ENCODE measurements around the gene PALLD.

Gene PALLD

DNA sequence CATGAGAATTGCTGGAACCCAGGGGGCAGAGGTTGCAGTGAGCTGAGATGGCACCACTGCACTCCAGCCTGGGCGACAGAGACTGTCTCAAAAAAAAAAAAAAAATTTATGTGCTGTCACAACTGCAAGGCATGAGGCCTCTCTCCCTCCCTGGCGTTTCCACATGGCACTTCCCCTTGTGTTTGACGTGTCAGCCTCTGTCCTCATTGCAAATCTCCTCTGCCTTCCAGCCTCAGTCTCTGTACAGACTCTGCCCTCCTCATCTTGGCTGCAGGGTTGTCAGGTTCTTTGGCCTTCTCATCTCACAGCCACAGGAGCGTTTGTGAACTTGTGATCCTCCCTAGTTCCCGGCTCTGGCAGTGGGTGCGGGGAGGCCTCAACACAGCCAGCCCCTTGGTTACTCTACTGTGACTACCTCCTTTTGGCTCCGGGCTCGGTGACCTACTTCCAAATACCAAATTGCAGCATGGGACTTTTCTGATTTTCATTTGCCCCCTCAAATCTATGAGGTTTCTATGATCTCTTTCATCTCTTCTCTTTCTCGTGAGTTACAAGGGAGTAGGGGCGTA is 263.2 kb downstream of the PALLD start:
- no peak overlapping the region for H3K27ac ChIP-seq
- no peaks in the 10 kb centered on the region for H3K27me3 ChIP-seq (ENCODE audit: insufficient read depth, low read depth, severe bottlenecking)
- TF ChIP-seq, protein P1, sequence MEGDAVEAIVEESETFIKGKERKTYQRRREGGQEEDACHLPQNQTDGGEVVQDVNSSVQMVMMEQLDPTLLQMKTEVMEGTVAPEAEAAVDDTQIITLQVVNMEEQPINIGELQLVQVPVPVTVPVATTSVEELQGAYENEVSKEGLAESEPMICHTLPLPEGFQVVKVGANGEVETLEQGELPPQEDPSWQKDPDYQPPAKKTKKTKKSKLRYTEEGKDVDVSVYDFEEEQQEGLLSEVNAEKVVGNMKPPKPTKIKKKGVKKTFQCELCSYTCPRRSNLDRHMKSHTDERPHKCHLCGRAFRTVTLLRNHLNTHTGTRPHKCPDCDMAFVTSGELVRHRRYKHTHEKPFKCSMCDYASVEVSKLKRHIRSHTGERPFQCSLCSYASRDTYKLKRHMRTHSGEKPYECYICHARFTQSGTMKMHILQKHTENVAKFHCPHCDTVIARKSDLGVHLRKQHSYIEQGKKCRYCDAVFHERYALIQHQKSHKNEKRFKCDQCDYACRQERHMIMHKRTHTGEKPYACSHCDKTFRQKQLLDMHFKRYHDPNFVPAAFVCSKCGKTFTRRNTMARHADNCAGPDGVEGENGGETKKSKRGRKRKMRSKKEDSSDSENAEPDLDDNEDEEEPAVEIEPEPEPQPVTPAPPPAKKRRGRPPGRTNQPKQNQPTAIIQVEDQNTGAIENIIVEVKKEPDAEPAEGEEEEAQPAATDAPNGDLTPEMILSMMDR (IDR thresholded peaks at IDR 0.05; ENCODE audit: low read depth, low read length) = no peak
- DNase-seq = no peak
- no peaks in the 10 kb centered on the region for H3K9me3 ChIP-seq (ENCODE audit: severe bottlenecking)
- H3K36me3 ChIP-seq = no peaks in the 10 kb centered on the region
- H3K4me3 ChIP-seq (ENCODE audit: low read depth, low read length) = no peak overlapping the region

DNA sequence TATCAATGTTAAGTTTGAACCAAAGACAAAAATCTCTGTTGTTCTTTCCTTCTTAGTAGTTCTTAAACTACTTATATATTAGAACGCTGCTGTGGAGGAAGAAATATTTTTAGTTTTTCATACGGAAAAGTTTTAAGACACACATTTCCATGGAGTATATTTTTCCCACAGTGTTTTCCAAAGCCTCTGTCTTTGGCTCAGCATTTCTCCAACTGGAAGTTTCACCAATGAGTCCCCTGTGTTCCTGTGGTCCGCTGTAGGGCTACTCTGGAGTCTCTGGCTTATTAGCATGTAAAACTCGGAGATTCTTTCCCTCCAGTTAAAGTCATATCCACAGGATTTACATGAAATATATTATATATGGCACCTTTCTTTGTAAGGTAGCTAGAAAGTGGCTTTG is 264.2 kb downstream of the PALLD start:
- H3K4me3 ChIP-seq (ENCODE audit: low read depth, low read length) = no peak overlapping the region

DNA sequence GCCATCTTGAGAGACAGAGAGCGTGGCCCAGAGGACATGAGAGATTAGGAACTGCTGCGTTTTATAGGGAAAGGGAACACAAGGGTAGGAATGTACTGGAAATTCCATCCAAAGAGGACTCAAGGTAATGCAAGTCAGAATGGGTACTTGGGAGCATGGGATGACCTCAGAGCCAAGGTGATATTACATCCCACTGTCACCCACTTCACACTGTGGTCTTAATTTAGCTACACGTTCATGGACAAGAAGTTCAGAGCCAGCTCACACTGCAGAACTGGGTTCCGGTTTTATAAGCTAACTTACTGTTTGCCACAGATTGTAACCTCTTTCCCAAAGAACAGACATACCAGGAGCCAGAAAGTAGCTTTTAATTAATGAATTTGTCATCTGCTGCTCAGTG is 268.5 kb downstream of the PALLD start:
- Histone ChIP-seq H3K27ac (no peak overlapping the region), H3K9me3 (ENCODE audit: severe bottlenecking) (no peaks in the 10 kb centered on the region), H3K4me3 (ENCODE audit: low read depth, low read length) (no peak overlapping the region), H3K36me3 (no peaks in the 10 kb centered on the region), H3K27me3 (ENCODE audit: insufficient read depth, low read depth, severe bottlenecking) (no peaks in the 10 kb centered on the region)
- DNase-seq = no peak
- TF ChIP-seq, protein P1 (IDR thresholded peaks at IDR 0.05; ENCODE audit: low read depth, low read length) = no peak

More for the DNA sequence above, 264.2 kb downstream of the PALLD start:
- no peak overlapping the region for H3K27ac ChIP-seq
- no peaks in the 10 kb centered on the region for H3K36me3 ChIP-seq
- H3K9me3 ChIP-seq (ENCODE audit: severe bottlenecking) = no peaks in the 10 kb centered on the region
- TF ChIP-seq, protein P1 (IDR thresholded peaks at IDR 0.05; ENCODE audit: low read depth, low read length) = no peak
- H3K27me3 ChIP-seq (ENCODE audit: insufficient read depth, low read depth, severe bottlenecking) = no peaks in the 10 kb centered on the region
- no peak for DNase-seq

DNA sequence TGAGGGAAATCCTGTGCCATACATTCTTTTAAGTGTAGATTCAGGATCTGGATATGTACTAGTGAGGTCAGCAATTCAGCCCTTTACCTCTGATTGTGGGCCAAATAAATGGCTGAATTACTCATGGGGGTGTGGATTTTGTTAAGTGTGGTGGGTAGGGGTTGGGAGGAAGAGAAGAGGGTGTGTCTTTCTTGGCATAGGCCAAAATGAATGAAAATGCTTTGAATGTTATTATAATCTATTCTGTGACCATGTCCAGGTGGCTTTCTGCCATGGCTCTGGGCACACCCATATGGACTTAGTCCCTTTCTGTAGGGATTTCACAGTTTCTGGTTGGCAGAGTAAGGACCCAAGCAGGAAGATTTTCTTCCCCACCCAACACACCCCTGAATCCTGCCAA is 268.9 kb downstream of the PALLD start:
- H3K36me3 ChIP-seq = no peaks in the 10 kb centered on the region
- H3K9me3 ChIP-seq (ENCODE audit: severe bottlenecking) = no peaks in the 10 kb centered on the region
- H3K27me3 ChIP-seq (ENCODE audit: insufficient read depth, low read depth, severe bottlenecking) = no peaks in the 10 kb centered on the region
- no peak overlapping the region for H3K27ac ChIP-seq
- DNase-seq = no peak
- no peak overlapping the region for H3K4me3 ChIP-seq (ENCODE audit: low read depth, low read length)
- TF ChIP-seq, protein P1 (IDR thresholded peaks at IDR 0.05; ENCODE audit: low read depth, low read length) = no peak

DNA sequence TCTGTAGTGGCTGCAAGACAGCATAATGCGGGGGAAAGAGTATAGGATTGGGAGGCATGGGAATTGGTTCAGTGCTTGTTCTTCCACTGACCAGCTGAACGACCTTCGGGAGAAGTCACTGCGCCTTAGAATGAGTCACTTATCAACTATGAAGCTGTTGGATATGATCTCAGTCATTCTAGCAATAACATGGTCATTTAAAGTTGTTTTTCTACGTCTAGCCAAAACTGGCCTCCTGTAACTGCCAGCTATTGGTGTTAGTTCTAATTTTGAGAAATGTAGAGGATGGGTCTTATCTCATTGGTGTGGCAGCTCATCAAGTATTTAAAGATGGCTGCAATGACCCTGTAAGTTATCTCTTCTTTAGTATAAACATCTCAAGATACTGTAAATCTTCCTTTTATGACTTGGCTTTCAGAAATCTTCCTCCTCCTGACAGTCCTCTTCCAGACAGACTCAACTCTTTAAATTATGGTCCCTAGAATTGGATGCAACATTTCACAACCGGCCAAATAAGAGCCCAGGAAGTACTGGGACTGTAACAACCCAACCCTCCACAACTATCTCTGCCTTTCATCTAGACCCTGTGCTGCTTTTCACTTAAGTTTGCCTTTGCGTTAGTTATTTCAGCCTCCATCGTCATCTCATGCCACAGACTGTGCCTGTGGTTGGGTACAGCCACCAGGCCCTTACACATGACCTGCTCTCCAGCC is 269.9 kb downstream of the PALLD start:
- Histone ChIP-seq H3K27ac (no peak overlapping the region), H3K36me3 (no peaks in the 10 kb centered on the region), H3K9me3 (ENCODE audit: severe bottlenecking) (no peaks in the 10 kb centered on the region), H3K27me3 (ENCODE audit: insufficient read depth, low read depth, severe bottlenecking) (no peaks in the 10 kb centered on the region), H3K4me3 (ENCODE audit: low read depth, low read length) (no peak overlapping the region)
- TF ChIP-seq, protein P1 (IDR thresholded peaks at IDR 0.05; ENCODE audit: low read depth, low read length) = no peak
- DNase-seq = no peak

Measured in WERI-Rb-1 (cell line).